Fibroblast of lung (primary cell): Measurements from ENCODE around the gene KCTD19.

Experiments used
- CTCF ChIP-seq, 2 donors: IDR thresholded peaks in 1 of 2; conservative IDR thresholded peaks in 1 of 2; 1 replicate in 1 of 2; 2 replicates in 1 of 2; pipeline ENCODE4 v1.5.1; 2011 to 2012; ENCODE audit warnings: low read length in 2 of 2, control low read depth in 1 of 2, inconsistent platforms in 1 of 2, low read depth in 1 of 2, mild to moderate bottlenecking in 1 of 2
- EZH2 ChIP-seq: IDR thresholded peaks from 2 replicates; pipeline ENCODE4 v1.5.1; 2012; ENCODE audit warnings: low read length, control low read depth, mild to moderate bottlenecking; ENCODE audit errors: missing control alignments

- TF ChIP-seq CTCF (conservative IDR thresholded peaks at IDR 0.05 in 1 of 2, IDR thresholded peaks at IDR 0.05 in 1 of 2; ENCODE audit: low read depth in 1 of 2, low read length in 2 of 2) (peak; percentile 62 to 68), EZH2 (no peak)
These were observed 66.0 kb downstream of the KCTD19 start for GRCh38 chr16:67260426-67261063.
